Thyroid gland (tissue), 4 donors: ENCODE results near the gene TOGARAM2.

Experiments used
- POLR2A ChIP-seq, 2 donors: fragments of 450-650 bp; IDR thresholded peaks; one replicate each; pipeline ENCODE4 v1.6.1; 2017; ENCODE audit warnings: antibody characterized with exemption in 2 of 2, mild to moderate bottlenecking in 2 of 2, moderate library complexity in 1 of 2
- TF ChIP-seq, protein P1 (sequence below), 6 experiments: fragments of 200-600 bp in 3 of 6; fragments of 450-650 bp in 3 of 6; sonication (generic) in 3 of 6; IDR thresholded peaks; one replicate each; pipeline ENCODE4 v1.5.1; 2016 to 2019; ENCODE audit warnings: antibody characterized with exemption in 6 of 6, mild to moderate bottlenecking in 2 of 6, inconsistent platforms in 1 of 6, moderate library complexity in 1 of 6

DNA sequence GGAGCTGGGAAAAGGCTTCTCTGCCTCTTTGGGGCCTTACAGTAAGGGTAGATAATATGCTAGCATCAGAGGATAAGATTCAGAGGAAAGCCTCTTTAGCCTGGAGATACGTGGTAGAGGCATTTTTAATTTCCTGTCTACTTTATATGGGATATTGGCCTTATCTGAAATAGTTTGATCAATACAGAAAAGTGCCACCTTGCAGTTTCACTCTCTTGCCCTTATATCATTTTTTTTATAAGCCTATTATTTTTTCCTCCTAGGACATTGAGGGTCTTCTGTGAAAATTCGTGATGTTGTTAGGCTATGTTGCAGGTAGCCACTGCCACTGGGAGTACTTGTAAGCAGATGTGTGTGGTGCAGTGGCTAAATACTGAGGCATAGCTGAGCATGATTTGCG is 40.1 kb upstream of the TOGARAM2 start:
- TF ChIP-seq, protein P1, sequence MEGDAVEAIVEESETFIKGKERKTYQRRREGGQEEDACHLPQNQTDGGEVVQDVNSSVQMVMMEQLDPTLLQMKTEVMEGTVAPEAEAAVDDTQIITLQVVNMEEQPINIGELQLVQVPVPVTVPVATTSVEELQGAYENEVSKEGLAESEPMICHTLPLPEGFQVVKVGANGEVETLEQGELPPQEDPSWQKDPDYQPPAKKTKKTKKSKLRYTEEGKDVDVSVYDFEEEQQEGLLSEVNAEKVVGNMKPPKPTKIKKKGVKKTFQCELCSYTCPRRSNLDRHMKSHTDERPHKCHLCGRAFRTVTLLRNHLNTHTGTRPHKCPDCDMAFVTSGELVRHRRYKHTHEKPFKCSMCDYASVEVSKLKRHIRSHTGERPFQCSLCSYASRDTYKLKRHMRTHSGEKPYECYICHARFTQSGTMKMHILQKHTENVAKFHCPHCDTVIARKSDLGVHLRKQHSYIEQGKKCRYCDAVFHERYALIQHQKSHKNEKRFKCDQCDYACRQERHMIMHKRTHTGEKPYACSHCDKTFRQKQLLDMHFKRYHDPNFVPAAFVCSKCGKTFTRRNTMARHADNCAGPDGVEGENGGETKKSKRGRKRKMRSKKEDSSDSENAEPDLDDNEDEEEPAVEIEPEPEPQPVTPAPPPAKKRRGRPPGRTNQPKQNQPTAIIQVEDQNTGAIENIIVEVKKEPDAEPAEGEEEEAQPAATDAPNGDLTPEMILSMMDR (IDR thresholded peaks at IDR 0.05) = no peak
- no peak for TF ChIP-seq POLR2A (IDR thresholded peaks at IDR 0.05)
